ENCODE measurements around the gene MGAT5.

The MGAT5 gene

DNA sequence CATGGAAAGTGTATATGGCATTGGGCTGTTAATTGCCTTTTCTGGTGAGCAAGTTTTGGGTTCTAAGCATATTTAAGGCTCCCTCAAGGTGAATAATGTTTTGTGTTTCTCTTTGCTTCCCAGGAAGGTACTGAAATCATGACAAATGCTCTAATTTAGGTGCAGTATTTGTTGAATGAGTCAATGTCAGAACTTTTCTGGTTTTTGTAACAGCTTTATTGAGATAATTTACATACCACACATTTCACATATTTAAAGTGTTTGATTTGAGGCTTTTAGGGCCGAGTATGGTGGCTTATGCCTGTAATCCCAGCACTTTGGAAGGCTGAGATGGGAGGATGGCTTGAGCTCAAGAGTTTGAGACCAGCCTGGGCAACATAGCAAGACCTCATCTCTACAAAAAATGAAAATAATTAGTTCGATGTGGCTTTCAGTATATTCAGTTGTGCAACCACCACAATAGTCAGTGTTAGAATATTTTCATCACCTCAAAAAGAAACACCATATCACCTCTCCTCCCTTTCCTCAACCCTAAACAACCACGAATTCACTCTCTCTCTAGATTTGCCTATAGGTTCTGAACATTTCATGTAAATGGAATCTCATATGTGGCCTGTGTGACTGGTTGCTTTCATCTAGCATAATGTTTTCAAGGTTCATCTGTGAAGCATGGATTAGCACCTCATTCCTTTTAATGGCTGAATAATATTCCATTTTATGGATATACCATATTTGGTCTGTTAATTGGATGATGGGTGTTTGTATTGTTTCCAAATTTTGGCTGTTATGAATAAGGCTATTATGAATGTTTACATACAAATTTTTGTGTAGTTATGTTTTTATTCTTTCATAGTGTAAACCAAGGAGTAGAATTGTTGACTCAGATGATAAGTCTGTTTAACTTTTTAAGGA lies 54.9 kb downstream of the MGAT5 start:
- DNase-seq = no peak

DNA sequence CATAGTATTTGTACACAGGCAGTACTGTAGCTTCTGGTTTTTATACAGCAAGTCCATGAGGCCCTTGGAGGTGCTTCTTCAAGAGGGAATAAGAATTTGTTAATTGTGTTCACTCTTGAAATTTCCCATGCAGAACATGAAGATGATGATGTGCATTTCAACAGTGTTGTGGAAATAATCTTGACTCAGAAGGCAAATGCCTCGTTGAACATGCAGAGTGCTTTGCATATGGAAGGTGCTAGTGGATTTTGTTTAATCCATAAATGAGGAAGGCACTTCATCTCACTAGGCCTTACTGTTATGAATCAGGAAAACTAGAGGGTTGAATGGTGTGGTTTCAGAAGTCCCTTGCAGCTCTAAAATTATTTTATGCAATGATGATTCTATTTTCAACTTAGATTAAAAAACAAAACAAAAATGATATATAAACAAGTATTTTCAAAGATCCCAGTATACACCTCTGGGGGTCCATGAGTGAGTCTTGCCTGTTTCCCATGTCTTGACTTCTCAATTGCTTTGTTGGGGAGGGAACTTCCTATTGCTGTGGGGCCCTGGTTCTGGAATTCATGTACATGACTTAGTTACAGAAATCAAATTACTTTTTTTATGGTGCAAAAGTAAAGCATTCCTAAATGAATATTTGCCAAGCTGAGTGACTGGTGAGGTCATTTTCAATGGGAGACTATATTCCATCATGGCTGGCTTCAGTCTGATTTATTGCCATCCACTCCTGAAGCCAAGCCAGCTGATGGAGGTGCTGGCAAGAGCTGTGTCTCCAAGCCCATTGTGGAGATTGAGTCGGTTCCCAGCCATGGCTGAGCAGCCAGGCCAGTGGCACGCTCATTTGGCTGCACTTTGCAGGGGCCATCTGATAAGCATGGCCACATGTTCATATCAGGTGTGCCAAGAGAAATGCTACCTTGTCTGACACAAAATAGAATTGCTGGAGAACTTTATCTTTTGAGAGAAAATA lies 56.5 kb downstream of the MGAT5 start:
- DNase-seq = no peak

DNA sequence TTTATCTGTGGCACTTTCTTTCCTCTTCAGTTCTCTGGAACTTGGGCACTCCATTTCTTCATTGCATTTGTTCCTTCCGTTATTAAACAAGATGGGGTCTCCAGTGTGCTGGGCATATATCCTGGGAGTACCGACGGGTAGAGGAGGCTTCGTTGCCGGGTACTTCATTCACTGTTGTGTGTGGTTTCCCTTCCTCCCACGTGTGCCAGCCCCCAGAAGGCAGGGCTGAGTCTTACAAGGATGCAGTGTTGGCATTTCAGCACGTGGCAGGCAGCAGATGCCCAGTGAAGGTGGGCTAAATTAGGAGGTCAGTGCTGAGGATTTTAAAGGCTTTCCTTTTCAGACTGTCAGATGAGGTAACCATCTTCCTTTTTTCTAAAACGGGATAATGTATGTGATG lies 58.6 kb downstream of the MGAT5 start:
- no peak for DNase-seq

DNA sequence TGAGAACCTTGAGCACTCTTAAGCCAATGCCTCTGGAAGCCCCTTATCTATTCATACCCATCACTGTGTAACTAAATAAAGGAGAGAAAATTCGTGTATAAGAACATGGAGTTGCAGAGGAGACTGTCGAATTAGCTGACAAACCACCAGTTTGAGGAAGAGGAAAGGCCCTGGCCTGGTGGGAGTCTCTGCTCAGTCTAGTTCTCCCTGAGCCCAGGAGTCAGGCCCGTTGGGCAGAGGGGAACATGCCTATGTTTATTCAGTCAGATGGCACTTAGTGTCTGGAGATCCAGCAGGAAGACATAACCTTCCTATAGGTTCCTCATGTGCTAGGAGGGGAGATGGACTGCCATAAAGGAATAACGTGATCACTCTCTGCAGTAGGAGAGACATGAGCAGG lies 60.3 kb downstream of the MGAT5 start:
- no peak for DNase-seq

DNA sequence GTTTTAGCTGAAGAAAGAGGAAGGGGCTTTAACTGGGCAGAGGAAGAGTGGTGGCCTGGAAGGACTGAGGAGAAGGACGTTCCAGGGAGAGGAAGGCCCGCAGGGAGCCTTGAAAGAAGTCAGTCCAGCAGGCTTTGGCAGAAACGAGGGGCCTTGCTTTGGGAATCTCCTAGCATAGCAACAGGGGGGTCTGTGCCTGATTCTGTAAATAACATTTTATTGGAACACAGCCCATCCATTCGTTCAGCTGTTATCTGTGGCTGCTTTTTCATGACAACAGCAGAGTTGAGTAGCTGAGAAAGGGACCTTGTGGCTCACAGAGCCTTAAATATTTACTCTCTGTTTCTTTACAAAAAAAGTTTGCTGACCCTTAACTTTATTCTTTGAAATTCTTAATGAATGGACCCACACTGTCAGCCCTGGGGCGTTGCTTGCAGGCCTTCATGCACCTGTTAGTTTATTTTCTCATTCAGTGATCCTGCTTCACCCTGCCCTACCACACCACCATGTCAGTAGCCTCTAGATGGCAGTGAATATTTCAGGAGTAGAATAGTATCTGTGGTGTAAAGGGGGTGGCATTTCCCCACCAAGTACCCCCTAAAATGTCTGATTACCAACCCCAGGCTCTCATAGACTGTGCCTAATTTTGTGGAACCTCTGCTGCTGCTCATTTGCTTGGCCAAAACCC lies 61.0 kb downstream of the MGAT5 start:
- no peak for DNase-seq

DNA sequence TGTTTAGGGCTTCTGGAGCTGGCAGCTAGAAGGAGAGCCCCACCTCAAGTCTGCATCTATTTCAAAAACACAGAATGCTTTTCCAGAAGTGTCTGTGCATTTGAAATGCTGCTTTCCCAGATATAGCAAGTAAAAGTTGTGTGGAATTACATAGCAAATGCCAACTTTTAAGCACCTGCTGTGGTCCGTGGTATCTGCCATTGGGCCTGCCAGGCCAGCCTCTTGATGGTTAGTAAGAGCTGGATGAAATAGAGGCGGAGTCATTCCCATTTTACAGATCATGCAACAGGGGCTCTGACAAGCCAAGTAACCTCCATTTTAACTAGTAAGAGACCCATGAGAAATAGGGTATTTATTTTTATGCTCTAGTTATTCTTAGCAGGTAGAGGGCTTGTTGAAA lies 61.6 kb downstream of the MGAT5 start:
- DNase-seq = no peak

DNA sequence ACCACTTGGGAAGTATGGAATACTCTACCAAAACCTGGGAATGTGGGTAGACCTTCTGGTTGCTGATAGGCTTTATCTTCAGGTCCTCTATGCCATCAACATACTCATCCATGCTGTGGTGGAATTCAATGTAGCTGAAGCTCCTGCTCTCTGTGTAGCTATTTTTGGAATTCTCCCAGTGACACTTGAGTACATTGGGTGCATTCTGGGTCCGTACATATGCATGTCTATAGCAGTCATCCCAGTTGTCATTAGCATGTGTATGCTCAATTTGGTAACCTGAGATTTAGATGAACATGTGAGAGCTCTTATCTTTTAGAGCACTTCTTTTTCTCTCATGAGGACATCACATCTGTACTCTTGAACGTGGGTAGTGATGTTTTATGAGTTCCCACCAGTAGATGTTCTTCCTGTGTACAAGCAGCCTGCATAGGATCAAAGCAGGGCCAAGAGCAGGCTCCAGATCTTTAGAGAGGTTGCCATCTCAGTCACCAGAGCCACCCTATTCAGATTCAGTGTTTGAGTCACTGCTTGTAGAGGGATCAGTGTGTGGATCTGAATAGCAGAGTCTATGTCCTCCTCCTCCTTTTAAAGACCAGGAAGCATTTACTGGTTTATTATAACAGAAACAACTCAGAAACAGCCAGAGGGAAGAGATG lies 65.9 kb downstream of the MGAT5 start:
- no peak for DNase-seq

DNA sequence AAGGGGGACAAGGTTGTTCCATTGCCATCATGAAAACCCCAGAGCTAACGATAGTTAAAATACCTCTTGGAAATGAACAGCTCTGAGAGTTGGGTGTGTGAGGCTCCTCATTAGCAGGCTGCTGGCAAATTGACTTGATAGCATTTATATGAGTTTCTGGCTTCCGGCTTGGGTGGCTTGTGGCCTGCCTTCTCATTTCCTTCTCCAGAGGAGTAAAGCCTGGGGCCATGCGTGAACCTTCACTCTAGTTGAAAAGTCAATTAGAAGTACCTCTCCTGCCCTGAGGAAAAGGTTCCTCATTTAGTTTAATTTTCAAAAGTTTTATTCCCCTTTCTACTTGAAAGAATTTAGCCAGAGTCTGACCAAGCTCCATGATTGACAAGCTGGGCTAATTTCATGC lies 67.1 kb downstream of the MGAT5 start:
- DNase-seq = no peak

DNA sequence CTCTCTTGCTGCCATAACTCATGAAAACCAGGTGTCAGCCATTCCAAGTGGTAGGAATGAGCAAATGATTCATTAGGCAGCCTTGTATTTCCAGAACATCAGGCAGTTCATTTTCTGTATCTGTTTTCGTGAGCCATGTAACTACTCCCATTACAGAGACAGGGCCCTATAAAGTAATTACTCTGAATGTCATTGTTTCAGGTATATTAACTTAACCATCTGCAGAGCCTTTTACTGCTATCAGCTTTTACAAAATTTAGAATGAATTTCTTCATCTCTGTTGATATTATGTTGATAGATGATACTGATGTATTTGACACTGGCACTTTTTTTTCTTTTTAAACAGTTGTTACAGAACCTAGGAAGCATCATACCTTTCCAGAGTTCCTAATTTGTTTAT lies 69.9 kb downstream of the MGAT5 start:
- no peak for DNase-seq

DNA sequence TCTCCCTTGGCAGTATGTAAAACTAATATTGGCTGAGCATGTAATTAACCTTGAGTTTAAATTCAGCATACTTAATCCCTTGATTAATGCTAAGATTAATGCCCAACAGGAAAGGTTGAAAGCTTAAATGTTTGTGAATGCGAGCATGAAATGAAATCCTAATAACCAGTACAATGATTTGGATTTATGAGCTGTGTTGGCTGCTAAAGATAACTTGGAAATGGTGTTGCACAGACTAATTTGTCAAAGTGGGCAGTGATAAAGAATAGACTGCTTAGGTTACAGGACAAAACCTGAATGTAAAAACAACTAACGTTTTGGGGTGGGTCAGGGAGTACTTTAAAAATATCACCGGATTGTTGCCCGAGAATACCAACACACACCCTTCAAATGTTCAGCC lies 70.6 kb downstream of the MGAT5 start:
- no peak for DNase-seq

DNA sequence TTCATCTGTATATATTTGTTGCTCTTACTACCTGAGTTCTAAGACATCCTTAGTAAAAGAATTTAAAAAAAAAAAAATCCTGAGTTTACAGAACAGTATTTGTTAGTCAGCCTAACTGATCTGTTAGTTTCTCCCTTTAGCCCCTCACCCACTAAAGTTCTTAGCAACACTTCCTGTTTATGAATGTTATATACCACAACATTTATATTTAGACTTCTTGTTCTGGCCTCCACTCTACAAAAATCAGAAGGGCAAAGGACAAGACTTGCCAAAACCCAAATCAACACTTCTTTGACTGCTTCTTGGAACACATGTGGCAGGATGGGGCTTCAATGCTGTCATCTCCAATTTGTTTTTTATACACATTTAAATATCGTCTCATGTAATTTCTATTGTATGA lies 71.1 kb downstream of the MGAT5 start:
- DNase-seq = peak; percentile 28

DNA sequence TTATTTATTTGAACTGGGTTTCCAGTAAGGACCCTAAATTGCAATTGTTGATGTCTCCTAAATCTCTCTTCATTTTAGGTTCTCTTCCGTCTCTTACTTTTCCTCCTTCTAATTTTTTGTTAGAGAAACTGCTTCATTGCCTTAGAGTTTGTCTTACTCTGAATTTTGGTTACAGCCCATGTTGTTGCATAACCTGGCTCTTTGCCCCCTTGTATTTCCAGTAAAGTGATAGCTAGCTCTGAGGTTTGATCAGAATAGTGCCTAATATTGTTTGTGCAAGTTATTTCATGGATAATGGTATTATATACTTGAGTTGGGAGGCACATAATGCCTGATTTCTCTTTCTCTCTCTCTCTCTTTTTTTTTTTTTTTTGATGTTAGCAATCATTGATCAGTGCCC lies 71.8 kb downstream of the MGAT5 start:
- no peak for DNase-seq

DNA sequence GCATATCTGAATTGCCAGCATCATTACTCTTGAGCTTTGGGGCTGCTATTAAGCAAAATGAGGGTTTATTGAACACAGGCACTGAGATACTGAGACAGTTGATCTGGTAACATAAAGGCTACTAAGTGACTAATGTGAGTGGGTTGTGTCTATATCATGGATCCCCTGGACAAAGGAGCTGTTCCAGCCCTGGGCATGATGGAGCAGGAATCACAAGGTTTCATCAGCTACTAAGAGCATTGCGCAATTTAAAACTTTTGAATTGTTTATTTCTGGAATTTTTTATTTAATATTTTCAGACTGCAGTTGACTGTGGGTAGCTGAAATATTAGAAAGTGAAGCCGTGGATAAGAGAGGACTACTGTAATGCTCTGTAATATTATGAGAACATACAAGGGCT lies 73.5 kb downstream of the MGAT5 start:
- no peak for DNase-seq

DNA sequence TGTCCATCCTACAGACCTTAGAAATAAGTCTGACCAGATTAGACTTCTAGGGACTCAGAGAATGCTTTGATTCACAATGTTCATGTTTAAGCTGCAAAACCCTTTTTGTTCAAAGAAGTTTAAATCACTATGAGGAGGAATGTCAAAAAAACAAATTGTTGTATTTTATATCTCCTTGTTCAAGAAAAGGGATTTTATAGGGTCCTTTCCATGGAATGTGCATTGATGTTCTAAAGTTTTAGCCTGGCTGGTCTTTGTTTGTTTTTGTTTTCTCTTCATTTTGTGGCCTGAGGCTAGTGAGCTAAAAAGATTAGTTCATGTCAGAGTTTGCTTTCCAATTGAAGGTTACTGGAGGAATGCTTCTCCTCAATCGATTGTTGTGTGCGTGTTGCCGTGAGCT lies 77.2 kb downstream of the MGAT5 start:
- DNase-seq = no peak

DNA sequence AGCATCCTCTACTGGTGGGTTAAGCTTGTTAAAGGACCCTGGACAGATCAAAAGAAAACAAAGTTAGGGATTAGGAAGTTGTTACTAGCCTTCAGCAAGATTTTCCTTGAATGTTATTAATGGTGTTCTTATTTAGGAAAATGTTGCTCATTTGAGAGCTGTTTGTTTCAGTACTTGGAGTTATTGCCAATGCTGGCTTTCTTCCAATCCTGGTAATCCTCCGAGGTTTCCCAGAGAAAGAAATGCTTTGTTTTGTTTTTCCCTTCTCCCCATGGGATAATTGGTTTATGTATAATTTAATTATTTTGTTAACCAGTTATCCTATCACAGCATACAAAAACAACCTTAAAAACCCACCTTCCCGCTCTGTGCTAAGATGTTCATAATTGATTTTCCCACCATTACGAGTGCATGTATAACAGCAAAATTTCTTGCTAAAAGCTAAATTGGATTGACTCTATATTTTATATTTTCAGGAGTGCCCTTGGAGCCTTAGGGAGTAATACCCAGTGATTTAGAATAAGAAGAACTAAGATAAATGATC lies 79.8 kb downstream of the MGAT5 start:
- DNase-seq = no peak

DNA sequence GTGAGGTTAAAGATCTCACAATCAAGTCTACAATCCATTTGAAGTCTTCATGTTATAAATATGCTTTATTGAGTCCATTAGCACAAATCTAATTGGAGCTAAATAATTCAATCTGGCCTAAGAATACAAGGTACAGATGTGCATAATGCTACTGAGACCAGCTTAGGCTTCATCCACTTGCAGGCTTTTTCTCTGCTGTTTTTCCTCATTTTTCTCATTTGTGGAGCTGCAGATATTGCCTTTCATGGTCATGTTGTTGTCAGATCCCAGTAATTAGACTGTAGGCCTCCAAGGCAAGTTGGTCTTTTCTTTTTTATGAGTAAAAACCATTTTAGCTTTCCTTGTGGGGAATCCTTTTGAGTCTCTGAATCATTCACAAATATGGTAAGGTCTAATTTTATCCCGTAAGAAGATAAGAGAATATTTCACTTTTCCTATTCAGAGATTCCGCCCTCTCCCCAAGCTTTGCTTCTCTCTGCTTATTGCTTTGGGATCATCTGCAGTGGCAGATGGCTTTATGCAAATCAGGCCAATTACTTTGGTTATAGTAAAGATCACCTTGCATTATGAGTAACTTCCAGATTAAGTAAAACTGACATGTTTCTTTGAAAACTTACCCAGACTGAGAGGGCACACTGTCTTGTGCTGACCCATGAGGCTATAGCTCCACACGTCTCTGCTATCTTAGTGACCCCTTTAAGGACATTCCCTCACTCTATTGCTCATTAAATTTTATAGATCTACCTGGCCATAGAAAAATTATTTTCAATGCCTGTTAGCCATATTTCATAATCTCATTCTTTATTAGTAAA lies 80.9 kb downstream of the MGAT5 start:
- no peak for DNase-seq

DNA sequence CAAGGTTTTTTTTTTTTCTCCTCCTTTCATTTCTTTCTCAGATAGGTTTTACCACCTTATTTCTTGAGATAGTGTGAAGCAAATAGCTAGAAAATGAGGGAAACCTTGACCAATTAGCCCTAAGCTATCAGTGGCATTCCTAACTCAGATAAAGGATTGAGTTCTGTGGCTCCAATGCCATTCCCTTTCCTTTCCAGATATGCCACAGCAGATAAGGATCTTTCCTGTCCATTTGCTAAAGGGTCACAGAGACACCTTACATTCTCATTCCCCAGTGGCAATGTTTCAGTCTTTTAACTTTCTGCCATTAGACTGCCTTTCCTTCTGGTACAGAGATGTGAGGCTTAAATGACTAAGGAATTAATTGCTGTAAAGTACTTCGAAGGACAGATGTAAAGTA lies 81.7 kb downstream of the MGAT5 start:
- DNase-seq = no peak

DNA sequence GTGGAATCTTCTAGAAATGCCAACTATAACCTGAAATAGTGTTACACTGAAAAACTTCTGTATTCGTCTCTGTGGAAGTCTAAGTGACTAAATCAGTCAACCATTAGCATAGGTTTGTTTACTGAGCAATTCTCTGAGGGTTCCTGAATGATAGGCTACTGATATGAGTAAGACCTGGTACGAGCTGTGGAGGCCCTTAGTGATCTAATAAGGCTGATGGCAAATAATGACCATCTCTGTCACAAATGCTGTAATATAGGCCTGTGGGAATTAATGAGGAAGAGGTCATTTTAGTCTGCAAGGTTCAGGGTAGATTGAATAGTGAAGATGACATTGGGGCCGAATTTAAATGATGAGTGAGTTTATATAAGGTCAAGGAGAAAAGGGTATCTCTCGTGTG lies 82.5 kb downstream of the MGAT5 start:
- DNase-seq = no peak

DNA sequence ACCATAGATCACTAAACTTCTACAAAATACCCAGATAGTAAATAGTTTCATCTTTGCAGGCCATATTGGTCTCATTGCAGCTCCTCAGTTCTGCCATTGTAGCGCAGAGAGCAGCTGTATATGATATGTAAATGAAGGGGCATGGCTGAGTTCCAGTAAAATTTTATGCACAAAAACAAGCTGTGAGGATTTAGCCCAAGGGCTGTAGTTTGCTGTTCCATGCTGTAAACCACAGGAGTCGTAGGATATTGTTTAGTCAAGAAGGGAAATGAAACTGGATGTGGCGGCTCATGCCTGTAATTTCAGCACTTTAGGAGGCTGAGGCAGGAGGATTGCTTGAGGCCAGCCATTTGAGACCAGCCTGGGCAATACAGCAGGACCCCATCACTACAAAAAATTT lies 83.0 kb downstream of the MGAT5 start:
- DNase-seq = peak; percentile 21

DNA sequence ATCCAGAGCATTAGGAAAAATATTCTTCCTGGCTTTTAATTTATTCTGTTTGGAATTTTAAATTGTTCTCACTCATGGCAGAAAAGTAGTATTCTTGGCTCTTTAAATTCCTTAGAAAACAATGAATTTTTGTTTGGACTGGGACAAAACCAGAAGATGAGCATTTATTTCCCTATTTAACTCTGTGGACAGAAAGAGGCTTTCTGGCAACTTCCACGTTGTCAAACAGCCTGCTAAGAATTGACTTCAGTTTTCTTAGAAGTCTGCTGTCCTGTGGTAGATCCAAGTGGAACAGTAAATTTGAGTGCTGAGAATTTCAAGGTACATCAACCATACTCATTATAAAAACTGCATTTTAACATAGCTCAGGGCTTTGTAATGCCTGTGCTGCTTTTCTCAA lies 83.8 kb downstream of the MGAT5 start:
- DNase-seq = no peak

DNA sequence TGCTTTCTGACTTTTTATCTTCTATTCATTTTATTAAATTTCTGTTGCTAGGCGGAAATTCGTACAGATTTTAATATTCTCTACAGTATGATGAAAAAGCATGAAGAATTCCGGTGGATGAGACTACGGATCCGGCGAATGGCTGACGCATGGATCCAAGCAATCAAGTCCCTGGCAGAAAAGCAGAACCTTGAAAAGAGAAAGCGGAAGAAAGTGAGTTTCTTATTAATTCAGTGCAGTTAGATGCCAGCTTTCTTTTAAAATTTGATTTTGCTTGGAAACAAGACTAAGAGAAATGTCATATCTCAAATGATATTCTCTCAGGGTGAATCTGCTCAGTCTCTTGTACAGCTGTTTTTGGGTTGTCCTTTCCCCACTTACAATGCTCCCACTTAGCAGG lies 84.3 kb downstream of the MGAT5 start:
- DNase-seq = peak; percentile 72

DNA sequence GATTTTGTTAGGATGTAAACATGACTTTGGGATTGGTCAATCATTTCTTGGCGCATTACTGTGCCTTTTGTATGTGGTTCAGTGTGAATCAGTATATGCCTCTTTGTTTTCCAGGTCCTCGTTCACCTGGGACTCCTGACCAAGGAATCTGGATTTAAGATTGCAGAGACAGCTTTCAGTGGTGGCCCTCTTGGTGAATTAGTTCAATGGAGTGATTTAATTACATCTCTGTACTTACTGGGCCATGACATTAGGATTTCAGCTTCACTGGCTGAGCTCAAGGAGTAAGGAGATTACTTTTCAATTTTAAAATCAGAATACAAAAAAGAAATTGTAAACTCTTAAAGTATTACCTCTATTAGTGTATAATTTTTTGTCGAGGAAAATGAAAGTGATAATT lies 87.6 kb downstream of the MGAT5 start:
- DNase-seq = no peak

All from suppressor macrophage treated with lipopolysaccharide for 4 hours (primary cell).